ENCODE measurements around the gene COX7B.
"Not testable (repeated sequence)": the region's sequence is repeated elsewhere in the genome, so short reads cannot be mapped to it uniquely, and the experiment has no call there.

The COX7B gene

GRCh38 chrX:77899081-77899828 lies at the start of gene COX7B:
TSS of gene COX7B (plus strand) at chrX:77899468. CDS start at chrX:77899554, 86 bp downstream.
- DNase-seq (ENCODE audit: low read depth, low spot score) = peak; percentile 93

GRCh38 chrX:77875372-77875771 lies 23.9 kb upstream of the COX7B start:
- DNase-seq (ENCODE audit: low read depth, low spot score) = no peak

GRCh38 chrX:77881418-77881817 lies 17.9 kb upstream of the COX7B start:
- not testable (repeated sequence) for DNase-seq (ENCODE audit: low read depth, low spot score)

- DNase-seq (ENCODE audit: low read depth, low spot score) = no peak
These were observed 6.4 kb upstream of the COX7B start for GRCh38 chrX:77892887-77893286.

DNA sequence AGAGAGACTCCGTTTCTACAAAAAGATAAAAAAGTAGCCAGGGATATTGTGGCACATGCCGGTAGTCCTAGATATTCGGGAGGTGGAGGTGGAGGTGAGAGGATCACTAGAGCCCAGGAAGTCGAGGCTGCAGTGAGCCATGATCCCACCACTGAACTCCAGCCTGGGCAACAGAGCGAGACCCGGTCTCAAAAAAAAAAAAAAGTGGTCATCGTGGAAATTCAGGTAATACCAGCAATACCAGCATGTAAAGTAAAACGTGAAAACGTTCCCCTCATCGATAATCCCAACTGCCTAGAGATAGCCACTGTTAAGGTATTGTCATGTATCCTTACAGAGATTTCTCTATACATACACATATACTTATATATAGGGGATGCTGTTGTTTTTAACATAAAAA lies 5.6 kb upstream of the COX7B start:
- DNase-seq (ENCODE audit: low read depth, low spot score) = no peak

DNA sequence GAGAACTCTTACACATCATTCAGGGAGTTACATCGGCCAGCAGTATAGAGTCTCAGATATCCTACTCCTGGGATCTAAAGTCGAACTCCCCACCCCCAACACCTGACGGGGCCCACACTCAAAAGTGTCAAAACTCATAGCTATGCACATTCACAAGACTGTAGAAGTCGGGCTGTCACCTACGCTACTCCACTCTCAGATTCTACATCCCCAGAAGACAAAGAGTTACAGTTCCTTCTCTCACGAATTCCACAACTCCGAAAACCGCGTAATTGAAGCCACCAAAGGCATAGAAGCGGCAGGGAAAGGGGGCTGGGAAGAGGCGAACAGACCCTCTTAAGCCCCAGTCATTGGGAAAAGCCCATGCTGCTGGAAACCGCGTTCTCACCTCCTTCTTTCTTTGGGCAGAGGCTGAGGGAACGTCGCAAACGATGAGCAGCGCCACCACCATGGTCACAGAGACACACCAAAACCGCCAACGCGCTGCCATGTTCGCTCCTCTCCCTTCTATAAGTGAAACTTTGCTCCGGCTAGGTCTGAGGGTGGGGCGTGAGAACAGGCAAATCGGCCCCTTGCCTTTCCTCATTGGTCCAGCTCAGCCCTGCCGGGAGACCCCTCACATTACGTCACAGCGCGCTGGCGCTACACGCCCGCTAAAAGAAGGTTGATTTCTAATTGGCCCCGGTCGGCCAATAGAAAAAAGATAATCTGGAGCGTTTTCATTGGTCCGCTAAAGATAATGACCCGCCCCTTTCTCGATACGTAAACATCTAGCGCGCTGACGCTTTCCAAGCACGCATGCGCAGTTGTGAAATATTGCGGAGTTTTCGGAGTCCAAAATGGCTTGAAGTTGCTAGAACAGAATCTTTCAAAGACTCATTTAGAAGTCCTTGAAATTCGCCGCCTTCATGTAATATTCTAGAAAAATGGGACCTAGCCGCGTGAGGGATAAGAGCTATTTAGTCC lies 4.1 kb upstream of the COX7B start, which contains the start of gene MAGT1:
Gene MAGT1 (minus strand): TSS at position 515 of the 966 bp plus-strand sequence. CDS start 25 bp downstream, at position 490.
- DNase-seq (ENCODE audit: low read depth, low spot score) = peak; percentile 96

DNA sequence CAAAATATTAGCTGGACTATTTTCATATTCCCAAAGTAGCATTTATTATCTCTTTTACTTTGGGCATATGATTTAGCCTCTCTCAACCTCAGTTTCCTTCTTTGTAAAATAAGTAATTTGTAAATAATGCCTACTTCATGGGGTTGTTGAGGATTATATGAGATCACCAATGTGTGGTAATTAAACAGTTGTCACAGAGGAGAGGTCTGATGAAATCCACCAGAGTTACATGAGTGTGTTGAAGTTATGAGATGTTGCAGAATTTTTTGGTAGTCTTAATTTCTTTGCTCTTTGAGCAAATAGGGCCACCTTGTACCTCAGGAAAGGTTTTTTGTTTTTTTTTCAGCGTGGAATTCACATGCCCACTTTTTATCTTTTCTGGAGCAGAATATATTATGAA lies 1.4 kb downstream of the COX7B start:
- DNase-seq (ENCODE audit: low read depth, low spot score) = no peak

GRCh38 chrX:77901506-77901905 lies 2.2 kb downstream of the COX7B start:
- DNase-seq (ENCODE audit: low read depth, low spot score) = no peak

- DNase-seq (ENCODE audit: low read depth, low spot score) = peak; percentile 92
These were observed 11.0 kb downstream of the COX7B start, which contains the start of gene ATP7A for GRCh38 chrX:77910108-77910840. TSS of gene ATP7A (plus strand) at chrX:77910693. CDS start at chrX:77971642, 60,949 bp downstream.

DNA sequence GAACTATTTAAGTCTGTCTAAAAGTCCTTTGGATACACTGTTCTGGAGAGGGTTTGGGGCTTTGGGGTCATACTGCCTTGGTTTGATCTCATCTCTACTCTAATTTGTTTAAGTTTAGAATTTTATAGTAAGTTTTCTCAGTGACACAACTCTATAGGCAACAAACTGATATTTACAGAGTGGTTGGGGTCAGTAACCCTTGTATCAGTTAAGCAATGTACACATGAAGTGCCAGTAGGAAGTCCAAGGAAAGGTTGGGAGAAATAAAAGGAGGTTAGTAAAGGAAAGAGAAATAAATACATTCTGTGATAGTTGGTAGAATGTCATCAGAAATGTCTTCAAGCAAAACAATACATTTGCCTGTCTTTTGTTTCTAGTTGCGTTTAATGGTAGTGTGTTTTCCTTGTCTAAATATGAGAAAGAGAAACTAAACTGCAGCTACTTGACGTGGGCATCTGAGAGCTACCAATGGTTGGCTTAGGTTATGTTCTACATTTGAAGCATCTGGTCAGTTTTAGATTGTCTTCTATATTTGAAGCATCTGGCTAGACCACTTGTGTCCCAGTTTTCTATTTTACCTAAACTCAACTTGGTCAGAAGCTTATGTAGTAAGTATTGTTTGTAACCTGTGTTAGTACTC lies 18.1 kb downstream of the COX7B start:
- no peak for DNase-seq (ENCODE audit: low read depth, low spot score)

DNA sequence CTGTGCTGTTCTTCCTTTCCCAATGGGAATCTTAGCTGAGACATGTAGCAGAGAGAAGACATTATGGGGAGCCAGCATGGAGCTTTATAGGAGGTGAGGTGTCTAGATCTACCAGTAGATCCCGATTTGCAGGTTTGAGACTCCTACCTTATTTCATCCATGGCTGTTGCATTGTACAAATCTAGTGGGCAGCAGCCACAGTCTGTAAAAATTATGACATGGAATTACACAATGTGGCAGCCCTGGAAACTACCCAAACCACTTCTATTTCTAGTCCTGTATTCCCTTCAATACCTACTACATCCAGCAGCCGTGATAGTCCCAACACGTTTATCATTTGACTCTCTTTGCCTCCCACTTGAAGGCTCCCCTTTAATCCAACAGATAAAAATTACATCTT lies 19.3 kb downstream of the COX7B start:
- peak; percentile 28 for DNase-seq (ENCODE audit: low read depth, low spot score)

DNA sequence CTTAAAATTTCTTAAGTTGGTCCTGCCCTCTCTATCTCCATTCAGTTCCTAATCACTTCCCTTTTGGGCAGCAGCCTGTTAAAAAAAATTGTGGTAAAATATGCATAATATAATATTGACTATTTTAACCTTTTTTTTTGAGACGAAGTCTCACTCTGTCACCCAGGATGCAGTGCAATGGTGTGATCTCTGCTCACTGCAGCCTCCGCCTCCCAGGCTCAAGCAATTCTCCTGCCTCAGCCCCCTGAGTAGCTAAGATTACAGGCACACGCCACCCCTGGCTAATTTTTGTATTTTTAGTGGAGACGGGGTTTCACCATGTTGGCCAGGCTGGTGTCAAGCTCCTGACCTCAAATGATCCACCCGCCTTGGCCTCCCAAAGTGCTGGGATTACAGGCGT lies 20.1 kb downstream of the COX7B start:
- not testable (repeated sequence) for DNase-seq (ENCODE audit: low read depth, low spot score)

GRCh38 chrX:77922787-77923186 lies 23.5 kb downstream of the COX7B start:
- DNase-seq (ENCODE audit: low read depth, low spot score) = no peak

DNA sequence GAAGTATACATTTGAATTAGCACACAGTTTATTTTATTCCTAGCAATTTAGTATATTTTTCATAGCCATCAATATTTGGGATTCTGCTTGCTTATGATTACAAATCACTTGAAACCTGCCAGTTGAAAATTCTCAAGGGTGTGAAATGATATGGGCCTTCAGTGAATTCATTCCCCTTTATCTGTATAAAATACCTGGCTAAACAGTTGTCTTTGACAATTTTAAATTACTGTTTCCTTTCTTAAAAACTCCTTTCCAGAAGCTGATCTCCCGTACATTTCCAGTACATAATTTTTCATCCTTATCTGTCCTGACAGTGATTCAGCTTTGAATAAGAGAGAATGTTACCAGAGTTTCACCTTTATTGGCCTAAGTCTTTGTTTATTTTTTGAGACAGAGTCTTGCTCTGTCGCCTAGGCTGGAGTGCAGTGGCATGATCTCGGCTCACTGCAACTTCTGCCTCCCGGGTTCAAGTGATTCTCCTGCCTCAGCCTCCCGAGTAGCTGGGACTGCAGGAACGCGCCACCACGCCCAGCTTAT lies 25.1 kb downstream of the COX7B start:
- no peak for DNase-seq (ENCODE audit: low read depth, low spot score)

DNA sequence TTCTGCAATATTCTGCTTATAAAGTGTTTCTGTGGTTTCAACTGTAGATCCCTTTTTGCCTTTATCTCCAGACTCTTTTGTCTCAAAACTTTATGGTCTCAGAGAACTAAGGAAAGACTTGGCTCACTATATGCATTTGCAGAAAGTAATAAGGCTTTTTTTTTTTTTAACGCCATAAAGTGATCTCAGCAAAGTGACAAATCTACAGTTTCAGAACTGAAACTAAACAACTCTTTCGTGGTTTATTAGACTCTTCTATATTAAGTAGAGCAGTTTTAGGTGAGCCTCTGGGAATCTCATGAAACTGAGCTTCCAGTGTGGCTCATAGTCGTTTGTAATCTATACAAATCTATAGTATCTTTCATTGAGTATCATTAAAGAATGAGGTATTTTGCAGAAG lies 26.5 kb downstream of the COX7B start:
- DNase-seq (ENCODE audit: low read depth, low spot score) = no peak

DNA sequence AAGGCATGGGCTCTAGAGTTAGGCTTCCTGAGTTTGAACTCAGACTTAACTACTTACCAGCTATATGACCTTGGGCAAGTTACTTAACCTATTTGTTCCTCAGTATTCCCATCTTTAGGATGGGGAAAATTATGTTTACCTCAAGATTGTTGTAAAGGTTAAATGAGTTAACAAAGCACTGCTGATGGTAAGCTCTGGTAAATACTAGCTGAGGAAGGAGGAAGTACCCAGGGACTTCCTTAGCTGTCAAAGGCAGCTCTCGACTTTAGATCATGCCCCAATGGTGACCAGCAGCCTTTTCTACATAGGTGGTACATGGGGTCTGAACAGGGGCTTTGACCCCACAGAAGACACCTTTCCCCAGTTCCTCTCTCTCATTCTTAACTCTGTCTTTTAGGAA lies 31.3 kb downstream of the COX7B start:
- no peak for DNase-seq (ENCODE audit: low read depth, low spot score)

DNA sequence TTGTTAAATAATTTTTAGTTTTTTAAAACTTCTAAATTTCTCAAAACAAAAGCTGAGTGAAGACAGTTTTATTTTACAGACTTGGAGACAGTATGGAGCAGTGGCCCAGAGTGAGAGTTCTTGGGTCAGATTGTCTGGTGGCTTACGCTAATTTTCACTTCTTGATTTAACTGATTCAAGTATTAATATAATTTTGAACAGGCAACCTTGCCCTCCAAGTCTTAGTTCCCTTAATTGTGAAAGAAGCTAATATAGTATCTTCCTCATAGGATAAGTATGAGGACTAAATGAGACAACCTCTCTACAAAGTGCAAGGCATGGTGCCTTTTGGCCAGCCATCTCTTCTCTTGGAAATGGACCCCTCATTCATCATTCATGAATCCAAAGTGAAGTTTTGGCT lies 36.6 kb downstream of the COX7B start:
- no peak for DNase-seq (ENCODE audit: low read depth, low spot score)

DNA sequence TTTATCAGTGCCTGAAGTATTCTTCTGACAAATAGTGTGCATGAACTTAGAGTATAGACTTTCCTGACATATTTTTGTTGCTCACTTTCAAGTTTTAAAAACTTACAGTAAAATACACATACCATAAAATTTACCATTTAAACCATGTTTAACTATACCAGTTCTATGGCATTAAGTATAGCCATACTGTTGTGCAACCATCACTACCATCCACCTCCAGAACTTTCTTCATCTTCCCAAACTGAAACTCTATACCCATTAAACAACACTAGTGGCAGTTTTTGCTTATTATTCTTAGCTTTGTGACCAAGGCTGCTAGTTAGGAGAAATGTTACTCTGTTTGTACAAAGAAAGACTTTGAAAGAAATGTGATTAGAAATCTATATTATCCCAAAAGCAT lies 37.0 kb downstream of the COX7B start:
- no peak for DNase-seq (ENCODE audit: low read depth, low spot score)

DNA sequence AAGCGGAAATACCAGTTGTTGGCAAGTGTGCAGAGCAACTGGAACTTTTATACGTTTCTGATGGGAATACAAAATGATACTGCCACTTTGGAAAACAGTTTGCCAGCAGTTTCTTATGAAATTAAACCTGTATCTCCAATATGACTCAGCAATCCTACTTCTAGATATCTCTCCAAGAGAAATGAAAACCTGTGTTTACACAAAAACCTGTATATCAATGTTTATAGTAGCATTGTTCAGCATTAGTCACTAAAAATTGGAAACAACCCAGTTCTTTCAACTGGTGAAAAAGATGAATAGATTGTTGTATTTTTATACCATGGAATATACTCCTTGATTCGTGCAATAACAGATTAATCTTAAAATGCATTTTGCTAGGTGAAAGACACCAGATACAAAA lies 38.0 kb downstream of the COX7B start:
- DNase-seq (ENCODE audit: low read depth, low spot score) = peak; percentile 21

DNA sequence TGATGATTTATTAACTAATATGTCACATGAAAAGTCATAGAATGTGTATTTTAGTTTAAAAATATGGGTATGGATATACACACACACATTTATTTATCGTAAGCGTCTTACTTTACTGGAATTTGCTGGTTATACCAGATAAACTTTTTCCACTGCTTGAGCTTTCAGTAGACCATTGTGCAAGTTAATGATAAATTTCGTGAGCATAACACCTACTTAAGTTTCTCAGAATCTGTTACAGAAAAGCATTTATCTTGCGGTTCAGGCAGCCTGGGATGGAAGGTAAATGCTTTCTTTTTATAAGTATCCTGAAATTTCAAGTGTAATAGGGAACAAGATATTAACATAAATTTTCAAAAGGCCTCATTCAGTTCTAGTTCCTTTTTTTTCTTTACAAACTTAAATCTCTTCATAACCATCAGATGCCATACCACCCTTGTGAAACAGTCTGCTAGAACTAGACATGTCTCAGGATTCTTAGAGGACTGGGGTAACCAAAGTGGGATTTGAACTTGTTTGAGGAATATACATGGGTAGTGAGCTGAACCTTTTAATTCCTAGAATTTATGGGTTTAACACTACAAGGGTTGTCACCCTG lies 38.9 kb downstream of the COX7B start:
- DNase-seq (ENCODE audit: low read depth, low spot score) = no peak

DNA sequence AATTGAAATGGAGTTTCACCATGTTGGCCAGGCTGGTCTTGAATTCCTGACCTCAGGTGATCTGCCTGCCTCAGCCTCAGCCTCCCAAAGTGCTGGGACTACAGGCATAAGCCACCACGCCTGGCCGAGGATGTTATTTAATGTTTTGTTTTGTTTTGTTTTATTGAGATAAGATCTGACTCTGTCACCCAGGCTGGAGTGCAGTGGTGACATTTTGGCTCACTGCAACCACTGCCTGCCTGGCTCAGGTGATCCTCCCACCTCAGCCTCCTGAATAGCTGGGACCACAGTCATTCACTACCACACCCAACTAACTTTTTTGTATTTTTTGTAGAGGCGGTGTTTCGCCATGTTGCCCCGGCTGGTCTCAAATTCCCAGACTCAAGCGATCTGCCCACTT lies 45.8 kb downstream of the COX7B start:
- DNase-seq (ENCODE audit: low read depth, low spot score) = not testable (repeated sequence)

Data from astrocyte of the hippocampus (primary cell).